ENCODE measurements around the gene PRKCZ.

PRKCZ gene

DNA sequence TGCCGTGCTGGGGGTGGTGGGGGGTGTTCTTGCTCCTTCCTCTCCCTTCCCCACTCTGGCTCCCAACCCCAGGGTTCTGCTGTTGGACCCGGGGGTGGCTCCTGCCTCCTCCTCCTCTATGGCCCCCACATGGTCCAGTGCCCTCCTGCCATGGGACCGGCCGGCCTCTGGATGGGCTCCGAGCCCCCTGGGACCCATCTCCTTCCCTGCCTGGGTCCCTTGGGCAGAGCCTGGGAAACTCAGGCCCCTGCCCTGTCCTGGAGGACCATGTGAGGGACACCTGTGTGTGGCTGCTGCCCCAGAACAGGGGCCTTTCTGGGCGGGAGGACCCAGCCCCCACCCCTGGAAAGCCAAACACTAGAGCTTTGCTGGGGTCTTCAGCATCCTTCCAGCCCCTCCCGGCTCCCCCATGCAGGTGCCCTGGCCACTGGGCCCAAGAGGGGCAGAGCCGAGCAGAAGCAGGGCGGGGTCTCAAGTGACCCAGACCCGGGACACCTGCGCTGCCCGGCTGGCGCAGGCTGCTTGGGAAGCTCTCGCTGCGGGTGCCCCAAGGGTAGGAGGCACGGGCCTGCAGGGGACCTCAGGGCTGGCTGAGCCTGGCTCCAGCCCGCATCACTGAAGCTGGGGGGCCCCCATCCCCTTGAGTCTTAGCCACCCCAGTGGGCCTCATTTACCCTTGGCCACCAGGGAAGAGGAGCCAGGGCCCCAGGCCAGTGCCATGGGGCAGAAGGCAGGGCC is 146.9 kb downstream of the PRKCZ start:
- no peaks in the 10 kb centered on the region for H3K27me3 ChIP-seq (ENCODE audit: insufficient read depth, insufficient read length)
- TF ChIP-seq YY1 (IDR thresholded peaks at IDR 0.05; ENCODE audit: insufficient read depth, insufficient read length) (no peak), ZNF274 (IDR thresholded peaks at IDR 0.05; ENCODE audit: low read depth, low read length) (no peak), SUZ12 (IDR thresholded peaks at IDR 0.05; ENCODE audit: extremely low read depth, insufficient read depth, insufficient read length) (no peak)
- no peak overlapping the region for H3K9ac ChIP-seq (ENCODE audit: insufficient read length, low read depth)
- H3K4me1 ChIP-seq (ENCODE audit: insufficient read depth, insufficient read length) = peaks cover 15% of the 10 kb centered on the region
- no peak for DNase-seq (ENCODE audit: low read depth, low spot score)
- H3K9me3 ChIP-seq (ENCODE audit: insufficient read depth, low read length) = no peaks in the 10 kb centered on the region
- H3K36me3 ChIP-seq (ENCODE audit: insufficient read depth, insufficient read length, low read length) = peaks cover 6% of the 10 kb centered on the region
- no peak overlapping the region for H3K4me3 ChIP-seq (ENCODE audit: insufficient read length, low read depth)

DNA sequence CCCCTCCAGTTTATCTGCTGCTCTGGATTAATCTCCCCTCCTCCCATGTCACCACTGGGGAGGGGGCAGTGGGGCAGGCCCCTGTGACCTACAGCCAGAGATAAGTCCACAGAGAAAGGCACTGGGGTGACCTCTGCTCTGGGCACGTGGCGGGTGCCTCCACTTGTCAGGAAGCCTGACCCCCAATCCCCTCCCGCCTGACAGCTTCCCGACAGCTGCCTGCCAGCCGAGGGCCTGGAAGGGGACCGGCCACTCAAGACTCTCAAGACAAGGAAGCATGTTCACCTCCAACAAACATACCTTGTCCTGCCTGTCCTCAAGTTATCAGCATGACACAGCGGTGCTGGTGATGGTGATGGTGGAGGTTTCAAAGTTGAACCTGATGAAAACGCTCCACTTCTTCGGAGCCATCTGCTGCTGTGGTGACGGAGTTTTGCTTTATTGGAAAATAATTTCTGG is 147.5 kb downstream of the PRKCZ start:
- H3K4me3 ChIP-seq (ENCODE audit: insufficient read length, low read depth) = no peak overlapping the region
- H3K9ac ChIP-seq (ENCODE audit: insufficient read length, low read depth) = no peak overlapping the region
- H3K27me3 ChIP-seq (ENCODE audit: insufficient read depth, insufficient read length) = no peaks in the 10 kb centered on the region
- H3K4me1 ChIP-seq (ENCODE audit: insufficient read depth, insufficient read length) = peaks cover 15% of the 10 kb centered on the region
- DNase-seq (ENCODE audit: low read depth, low spot score) = no peak
- peaks cover 2% of the 10 kb centered on the region for H3K36me3 ChIP-seq (ENCODE audit: insufficient read depth, insufficient read length, low read length)
- no peak for TF ChIP-seq SUZ12 (IDR thresholded peaks at IDR 0.05; ENCODE audit: extremely low read depth, insufficient read depth, insufficient read length)
- no peak for TF ChIP-seq ZNF274 (IDR thresholded peaks at IDR 0.05; ENCODE audit: low read depth, low read length)
- TF ChIP-seq YY1 (IDR thresholded peaks at IDR 0.05; ENCODE audit: insufficient read depth, insufficient read length) = no peak
- no peaks in the 10 kb centered on the region for H3K9me3 ChIP-seq (ENCODE audit: insufficient read depth, low read length)

DNA sequence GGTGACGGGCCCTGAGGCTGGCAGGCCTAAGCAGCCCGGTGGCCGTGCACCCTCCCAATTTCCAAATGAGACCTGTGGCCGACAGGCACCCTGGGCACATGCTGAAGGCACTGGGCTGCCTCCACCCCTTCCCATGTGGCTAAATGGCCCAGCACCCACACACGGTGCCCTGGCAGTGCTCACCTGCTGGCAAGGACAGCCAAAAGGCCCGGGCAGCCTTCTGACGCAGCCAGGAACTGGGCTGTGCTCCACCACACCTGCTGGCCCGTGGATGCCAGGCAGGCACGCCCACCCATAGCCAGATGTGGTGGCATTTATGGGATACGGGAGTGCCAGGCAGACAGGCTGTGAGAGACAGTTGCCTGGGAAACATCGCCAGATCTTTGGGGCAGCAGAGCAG is 148.4 kb downstream of the PRKCZ start:
- Histone ChIP-seq H3K4me3 (ENCODE audit: insufficient read length, low read depth) (no peak overlapping the region), H3K27me3 (ENCODE audit: insufficient read depth, insufficient read length) (no peaks in the 10 kb centered on the region), H3K9ac (ENCODE audit: insufficient read length, low read depth) (peak overlapping the region; percentile 72)

DNA sequence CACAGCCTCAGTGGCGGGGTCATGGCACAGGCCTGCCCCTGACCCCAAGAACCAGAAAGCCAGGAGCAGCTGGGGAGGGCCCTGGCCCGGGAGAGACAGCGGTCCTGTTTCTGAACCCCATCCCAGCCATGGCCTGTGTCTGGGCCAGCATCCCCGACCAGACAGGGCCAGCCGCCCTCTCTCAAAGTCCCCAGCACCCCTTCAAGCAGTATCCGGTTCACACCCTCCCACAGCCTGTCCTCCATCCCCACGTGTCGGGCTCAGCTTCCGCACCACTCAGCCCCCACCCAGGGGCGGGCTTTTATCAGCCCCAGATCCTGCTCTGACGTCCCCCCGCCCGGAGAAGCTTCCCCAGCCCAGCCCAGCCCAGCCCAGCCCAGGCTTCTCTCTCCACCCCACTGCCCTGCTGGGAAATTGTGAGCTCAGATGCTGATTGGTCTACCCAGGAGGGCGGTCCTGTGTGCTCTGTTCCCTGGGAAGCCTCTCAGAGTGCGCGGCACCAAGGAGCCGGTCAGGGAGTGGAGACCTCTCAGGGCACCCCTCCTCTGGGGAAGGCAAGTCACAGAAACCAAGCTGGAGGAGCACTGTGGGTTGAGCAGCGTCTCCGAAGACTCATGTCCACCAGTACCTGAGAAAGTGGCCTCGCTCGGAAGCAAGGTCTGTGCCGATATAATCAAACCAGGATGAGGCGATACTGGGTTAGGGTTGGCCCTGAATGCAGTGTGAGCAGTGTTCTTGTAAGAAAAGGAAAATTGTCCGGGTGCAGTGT is 149.0 kb downstream of the PRKCZ start:
- Histone ChIP-seq H3K27me3 (ENCODE audit: insufficient read depth, insufficient read length) (no peaks in the 10 kb centered on the region), H3K4me1 (ENCODE audit: insufficient read depth, insufficient read length) (peaks cover 22% of the 10 kb centered on the region), H3K9ac (ENCODE audit: insufficient read length, low read depth) (peak overlapping the region; percentile 76), H3K4me3 (ENCODE audit: insufficient read length, low read depth) (peak overlapping the region; percentile 60), H3K36me3 (ENCODE audit: insufficient read depth, insufficient read length, low read length) (no peaks in the 10 kb centered on the region), H3K9me3 (ENCODE audit: insufficient read depth, low read length) (no peaks in the 10 kb centered on the region)
- no peak for DNase-seq (ENCODE audit: low read depth, low spot score)
- TF ChIP-seq SUZ12 (IDR thresholded peaks at IDR 0.05; ENCODE audit: extremely low read depth, insufficient read depth, insufficient read length) (no peak), ZNF274 (IDR thresholded peaks at IDR 0.05; ENCODE audit: low read depth, low read length) (no peak), YY1 (IDR thresholded peaks at IDR 0.05; ENCODE audit: insufficient read depth, insufficient read length) (no peak)

More for the DNA sequence above, 148.4 kb downstream of the PRKCZ start:
- TF ChIP-seq YY1 (IDR thresholded peaks at IDR 0.05; ENCODE audit: insufficient read depth, insufficient read length) (no peak), SUZ12 (IDR thresholded peaks at IDR 0.05; ENCODE audit: extremely low read depth, insufficient read depth, insufficient read length) (no peak), ZNF274 (IDR thresholded peaks at IDR 0.05; ENCODE audit: low read depth, low read length) (no peak)
- H3K36me3 ChIP-seq (ENCODE audit: insufficient read depth, insufficient read length, low read length) = no peaks in the 10 kb centered on the region
- H3K4me1 ChIP-seq (ENCODE audit: insufficient read depth, insufficient read length) = peaks cover 19% of the 10 kb centered on the region
- DNase-seq (ENCODE audit: low read depth, low spot score) = no peak
- H3K9me3 ChIP-seq (ENCODE audit: insufficient read depth, low read length) = no peaks in the 10 kb centered on the region

DNA sequence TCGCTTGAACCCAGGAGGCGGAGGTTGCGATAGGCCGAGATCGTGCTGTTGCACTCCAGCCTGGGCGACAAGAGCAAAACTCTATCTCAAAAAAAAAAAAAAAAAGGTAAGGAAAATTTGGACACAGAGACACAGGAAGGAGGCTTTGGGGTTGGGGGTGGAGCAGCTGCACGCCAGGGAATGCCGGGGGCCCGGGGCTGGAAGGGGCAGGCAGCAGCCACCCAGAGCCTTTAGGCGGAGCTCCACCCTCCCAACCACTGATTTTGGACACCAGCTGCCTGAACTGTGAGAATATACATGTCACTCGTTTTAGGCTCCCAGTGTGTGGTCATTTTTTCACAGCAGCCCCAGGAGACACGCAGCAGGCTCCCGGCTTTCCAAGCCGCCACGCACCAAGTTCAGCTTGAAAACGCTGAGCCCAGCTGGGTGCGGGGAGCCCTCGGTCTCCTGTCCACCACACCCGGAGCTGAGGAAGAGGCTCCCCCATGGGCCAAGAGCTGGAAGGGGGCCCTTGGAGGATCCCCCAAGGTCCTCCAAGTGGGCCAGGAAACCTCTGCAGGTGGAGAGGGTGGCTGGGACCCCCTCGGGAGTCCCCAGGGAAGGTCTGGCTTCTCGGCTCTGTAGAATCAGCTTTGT is 150.2 kb downstream of the PRKCZ start:
- no peaks in the 10 kb centered on the region for H3K9me3 ChIP-seq (ENCODE audit: insufficient read depth, low read length)
- H3K36me3 ChIP-seq (ENCODE audit: insufficient read depth, insufficient read length, low read length) = no peaks in the 10 kb centered on the region
- DNase-seq (ENCODE audit: low read depth, low spot score) = no peak
- peaks cover under 1% of the 10 kb centered on the region for H3K27me3 ChIP-seq (ENCODE audit: insufficient read depth, insufficient read length)
- no peak for TF ChIP-seq SUZ12 (IDR thresholded peaks at IDR 0.05; ENCODE audit: extremely low read depth, insufficient read depth, insufficient read length)
- no peak for TF ChIP-seq ZNF274 (IDR thresholded peaks at IDR 0.05; ENCODE audit: low read depth, low read length)
- no peak for TF ChIP-seq YY1 (IDR thresholded peaks at IDR 0.05; ENCODE audit: insufficient read depth, insufficient read length)
- no peak overlapping the region for H3K9ac ChIP-seq (ENCODE audit: insufficient read length, low read depth)
- peaks cover 22% of the 10 kb centered on the region for H3K4me1 ChIP-seq (ENCODE audit: insufficient read depth, insufficient read length)
- H3K4me3 ChIP-seq (ENCODE audit: insufficient read length, low read depth) = no peak overlapping the region

DNA sequence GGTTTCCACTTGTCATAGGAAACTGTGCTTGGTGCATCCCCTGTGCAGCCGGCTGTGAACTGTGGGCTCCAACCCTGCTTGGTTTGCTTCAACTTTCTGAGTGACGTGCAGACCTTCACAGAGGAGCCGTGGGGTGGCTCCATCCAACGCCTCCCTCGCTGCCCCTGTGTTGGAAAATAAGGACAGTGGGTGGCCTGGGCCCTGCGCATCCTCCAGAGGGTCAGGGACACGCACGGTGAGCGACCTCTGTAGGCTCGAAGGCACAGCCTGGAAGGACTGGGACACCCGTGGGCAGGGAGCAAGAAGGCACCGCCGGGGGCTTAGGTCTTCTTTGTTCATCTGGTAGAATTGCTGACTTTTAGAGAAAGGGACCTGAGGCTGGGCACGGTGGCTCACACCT is 150.9 kb downstream of the PRKCZ start:
- Histone ChIP-seq H3K4me3 (ENCODE audit: insufficient read length, low read depth) (no peak overlapping the region), H3K36me3 (ENCODE audit: insufficient read depth, insufficient read length, low read length) (no peaks in the 10 kb centered on the region), H3K9me3 (ENCODE audit: insufficient read depth, low read length) (no peaks in the 10 kb centered on the region), H3K27me3 (ENCODE audit: insufficient read depth, insufficient read length) (peaks cover 6% of the 10 kb centered on the region), H3K4me1 (ENCODE audit: insufficient read depth, insufficient read length) (peaks cover 21% of the 10 kb centered on the region), H3K9ac (ENCODE audit: insufficient read length, low read depth) (no peak overlapping the region)
- no peak for DNase-seq (ENCODE audit: low read depth, low spot score)
- no peak for TF ChIP-seq YY1 (IDR thresholded peaks at IDR 0.05; ENCODE audit: insufficient read depth, insufficient read length)
- TF ChIP-seq ZNF274 (IDR thresholded peaks at IDR 0.05; ENCODE audit: low read depth, low read length) = no peak
- no peak for TF ChIP-seq SUZ12 (IDR thresholded peaks at IDR 0.05; ENCODE audit: extremely low read depth, insufficient read depth, insufficient read length)

All from NT2/D1 (cell line).